ENCODE measurements around the gene CD34.

The CD34 gene

GRCh38 chr1:207849016-207849415 lies 61.9 kb downstream of the CD34 start:
- DNase-seq (ENCODE audit: low read depth) = no peak
- H3K4me3 ChIP-seq (ENCODE audit: low read depth, low read length) = no peak overlapping the region
- TF ChIP-seq CTCF (IDR thresholded peaks at IDR 0.05; ENCODE audit: low read depth, low read length) (no peak), MAX (IDR thresholded peaks at IDR 0.05; ENCODE audit: low read depth, low read length) (no peak), MYC (IDR thresholded peaks at IDR 0.05; ENCODE audit: low read depth, low read length) (no peak)

- DNase-seq (ENCODE audit: low read depth) = peak; percentile 90
- TF ChIP-seq MAX (IDR thresholded peaks at IDR 0.05; ENCODE audit: low read depth, low read length) = no peak
- TF ChIP-seq MYC (IDR thresholded peaks at IDR 0.05; ENCODE audit: low read depth, low read length) = no peak
- TF ChIP-seq CTCF (IDR thresholded peaks at IDR 0.05; ENCODE audit: low read depth, low read length) = no peak
- TF ChIP-seq POLR2A (IDR thresholded peaks at IDR 0.05; ENCODE audit: extremely low read depth, insufficient read length) = no peak
- no peak overlapping the region for H3K4me3 ChIP-seq (ENCODE audit: low read depth, low read length)
Observed at GRCh38 chr1:207848234-207848633, 62.7 kb downstream of the CD34 start.

- H3K4me3 ChIP-seq (ENCODE audit: low read depth, low read length) = no peak overlapping the region
- TF ChIP-seq CTCF (IDR thresholded peaks at IDR 0.05; ENCODE audit: low read depth, low read length) (no peak), MYC (IDR thresholded peaks at IDR 0.05; ENCODE audit: low read depth, low read length) (no peak), MAX (IDR thresholded peaks at IDR 0.05; ENCODE audit: low read depth, low read length) (no peak), POLR2A (IDR thresholded peaks at IDR 0.05; ENCODE audit: extremely low read depth, insufficient read length) (no peak)
- no peak for DNase-seq (ENCODE audit: low read depth)
Observed at GRCh38 chr1:207847116-207847515, 63.8 kb downstream of the CD34 start.

GRCh38 chr1:207845109-207845508 lies 65.8 kb downstream of the CD34 start:
- no peak for TF ChIP-seq MAX (IDR thresholded peaks at IDR 0.05; ENCODE audit: low read depth, low read length)
- no peak for TF ChIP-seq CTCF (IDR thresholded peaks at IDR 0.05; ENCODE audit: low read depth, low read length)
- TF ChIP-seq MYC (IDR thresholded peaks at IDR 0.05; ENCODE audit: low read depth, low read length) = no peak
- TF ChIP-seq POLR2A (IDR thresholded peaks at IDR 0.05; ENCODE audit: extremely low read depth, insufficient read length) = no peak
- H3K4me3 ChIP-seq (ENCODE audit: low read depth, low read length) = no peak overlapping the region
- DNase-seq (ENCODE audit: low read depth) = no peak

GRCh38 chr1:207844371-207844770 lies 66.6 kb downstream of the CD34 start:
- DNase-seq (ENCODE audit: low read depth) = peak; percentile 90
- TF ChIP-seq CTCF (IDR thresholded peaks at IDR 0.05; ENCODE audit: low read depth, low read length) = no peak
- no peak for TF ChIP-seq POLR2A (IDR thresholded peaks at IDR 0.05; ENCODE audit: extremely low read depth, insufficient read length)
- TF ChIP-seq MYC (IDR thresholded peaks at IDR 0.05; ENCODE audit: low read depth, low read length) = no peak
- TF ChIP-seq MAX (IDR thresholded peaks at IDR 0.05; ENCODE audit: low read depth, low read length) = no peak
- H3K4me3 ChIP-seq (ENCODE audit: low read depth, low read length) = no peak overlapping the region

- no peak for DNase-seq (ENCODE audit: low read depth)
- no peak overlapping the region for H3K4me3 ChIP-seq (ENCODE audit: low read depth, low read length)
- no peak for TF ChIP-seq MAX (IDR thresholded peaks at IDR 0.05; ENCODE audit: low read depth, low read length)
- no peak for TF ChIP-seq POLR2A (IDR thresholded peaks at IDR 0.05; ENCODE audit: extremely low read depth, insufficient read length)
- TF ChIP-seq MYC (IDR thresholded peaks at IDR 0.05; ENCODE audit: low read depth, low read length) = no peak
- TF ChIP-seq CTCF (IDR thresholded peaks at IDR 0.05; ENCODE audit: low read depth, low read length) = no peak
Observed at GRCh38 chr1:207842506-207842905, 68.4 kb downstream of the CD34 start.

Measured in NB4 (cell line).